DMS79 treated with DMSO at 0.1 percent for 48 hours (cell line): Measurements from ENCODE around the gene CEACAM20.
A peak's percentile ranks its signal among the peaks of the same experiment; 100 is the strongest.
"Not testable (repeated sequence)": the region's sequence is repeated elsewhere in the genome, so short reads cannot be mapped to it uniquely, and the experiment has no call there.

Source experiments
- DNase-seq: peaks from one replicate; lab custom pipeline; 2025; lab: John Stamatoyannopoulos, UW

Gene CEACAM20

GRCh38 chr19:44476559-44477408 lies 52.7 kb downstream of the CEACAM20 start:
- peak; percentile 5 for DNase-seq

- DNase-seq, result not testable (repeated sequence)
Observed at GRCh38 chr19:44468730-44469129, 60.7 kb downstream of the CEACAM20 start.

DNA sequence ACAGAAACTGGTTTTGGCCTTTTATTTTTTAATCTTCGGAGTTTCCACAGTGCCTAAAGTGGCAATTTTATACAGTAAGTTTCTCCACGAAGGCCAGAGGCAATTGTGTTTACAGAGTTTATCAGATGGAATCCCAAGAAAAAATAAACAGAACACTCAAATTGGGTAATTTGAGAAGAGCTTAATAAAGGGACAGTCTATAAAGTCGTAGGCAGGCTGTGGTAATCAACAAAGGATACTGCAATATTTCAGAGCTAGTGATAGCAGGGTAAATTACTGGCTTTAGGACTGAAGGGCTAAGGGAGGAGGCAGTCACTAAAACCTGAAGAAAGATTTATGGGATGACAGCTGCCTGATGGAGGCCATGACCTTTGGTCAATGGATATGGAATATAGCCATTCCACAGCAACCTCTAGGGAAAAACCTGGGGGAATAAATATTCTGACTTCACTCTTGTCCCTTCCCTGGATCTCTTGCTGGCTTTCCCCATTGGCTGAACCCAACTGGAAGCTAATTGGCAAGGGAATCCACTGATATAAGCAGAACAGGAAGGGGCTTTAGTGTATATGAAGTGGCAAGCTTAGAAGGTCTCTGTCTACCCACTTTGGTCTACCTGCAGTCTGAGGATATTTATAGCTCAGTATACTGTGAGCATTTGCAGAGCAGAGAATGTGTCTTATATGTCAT lies 66.7 kb downstream of the CEACAM20 start:
- DNase-seq, result not testable (repeated sequence)
